OCI-LY3 (cell line): Measurements from ENCODE around the gene PCLO.

Experiments used
- CTCF ChIP-seq: fragments of 200-600, 300-600 bp; sonication (generic); IDR thresholded peaks from 2 replicates; pipeline ENCODE4 v1.5.1; 2014; ENCODE audit warnings: antibody characterized with exemption, low read length, low read depth
- EZH2phosphoT487 ChIP-seq: fragments of 200-600 bp; shearing (Covaris generic); IDR thresholded peaks from 2 replicates; pipeline ENCODE4 v1.6.1; 2018; ENCODE audit warnings: antibody characterized with exemption, mixed run types, low read depth

- TF ChIP-seq CTCF, result no peak
- no peak for TF ChIP-seq EZH2phosphoT487
Observed at GRCh38 chr7:83055197-83055596, 107.5 kb downstream of the PCLO start.
